Measurements from ENCODE around the gene CRB2. TPM values are rescaled to one million over a fixed set of nuclear protein-coding genes. Genes with fewer than 3 reads are reported as not detected.

CRB2 gene
- total and polyA plus RNA-seq, 2 donors (not counting 3 experiments of a cell fraction or from before 2014, with no cell fraction given) = not detected

GRCh38 chr9:123378025-123378424 is 22.0 kb downstream of the CRB2 start:
- Histone ChIP-seq H3K36me3 (ENCODE audit: control insufficient read depth in 2 of 2, extremely low read depth in 1 of 2, insufficient read depth in 2 of 2, low read length in 2 of 2) (no peaks in the 10 kb centered on the region), H2AFZ (ENCODE audit: low read depth, low read length) (no peak overlapping the region), H3K27me3 (ENCODE audit: control insufficient read depth in 2 of 2, insufficient read depth in 2 of 2, low read length in 2 of 2) (peaks cover 15 to 19% of the 10 kb centered on the region in 2 experiments), H3K9me3 (replicated peaks; ENCODE audit: control insufficient read depth, insufficient read depth, low read length) (no peaks in the 10 kb centered on the region), H4K20me1 (replicated peaks; ENCODE audit: control insufficient read depth, extremely low read depth, insufficient read depth, low read length) (no peaks in the 10 kb centered on the region), H3K27ac (ENCODE audit: insufficient read depth, low read depth, low read length) (no peak overlapping the region), H3K9ac (replicated peaks; ENCODE audit: extremely low read depth, insufficient read depth, low read length) (no peak overlapping the region), H3K79me2 (ENCODE audit: control insufficient read depth, insufficient read depth, low read length) (no peaks in the 10 kb centered on the region), H3K4me2 (ENCODE audit: insufficient read depth, low read length) (no peak overlapping the region), H3K4me1 (ENCODE audit: control insufficient read depth, extremely low read depth, insufficient read depth, low read length) (no peaks in the 10 kb centered on the region), H3K4me3 (replicated peaks in 1 of 3; ENCODE audit: insufficient read depth in 1 of 3, low read depth in 1 of 3, low read length in 3 of 3) (no peak overlapping the region), H3K9me1 (replicated peaks; ENCODE audit: control insufficient read depth, extremely low read depth, insufficient read depth, low read length) (no peaks in the 10 kb centered on the region)
- no peak for FAIRE-seq
- dilution Hi-C loops (cut with MboI; ENCODE audit: extremely low pct_ligation_motif_present, low sequenced_read_pairs) (no loop called here), intact Hi-C loops (cut with micrococcal nuclease) (no loop called here)
- BruUV-seq (replicated peaks) = no TSS peak
- CTCF ChIA-PET = interaction anchor here (1.2 kb wide), 1 partner anchor 24 kb away, joined by 4 read pairs; no protein-coding TSS in a partner anchor
- no peak for DNase-seq (ENCODE audit: low read depth, low spot score)
- POLR2A ChIA-PET = no interaction called here
- no peak for TF ChIP-seq POLR2AphosphoS5 (IDR thresholded peaks at IDR 0.05; ENCODE audit: insufficient read depth, low read depth, low read length)
- no peak for TF ChIP-seq FOS (IDR thresholded peaks at IDR 0.05; ENCODE audit: borderline replicate concordance, insufficient read depth, low read length)
- no peak for TF ChIP-seq CTCF (IDR thresholded peaks at IDR 0.05; ENCODE audit: extremely low read depth in 1 of 2, insufficient read depth in 1 of 2, low read depth in 1 of 2, low read length in 2 of 2)
- no peak for TF ChIP-seq POLR2A (IDR thresholded peaks at IDR 0.05; ENCODE audit: low read depth, low read length)
- no peak for TF ChIP-seq EZH2 (IDR thresholded peaks at IDR 0.05; ENCODE audit: borderline replicate concordance, low read depth, low read length, severe bottlenecking)
- no peak for TF ChIP-seq JUN (IDR thresholded peaks at IDR 0.05; ENCODE audit: borderline replicate concordance, insufficient read depth, insufficient read length, low read depth)
- no peak for TF ChIP-seq GATA2 (IDR thresholded peaks at IDR 0.05; ENCODE audit: insufficient read depth, insufficient read length, low read depth, low read length)
- no peak for TF ChIP-seq MAX (IDR thresholded peaks at IDR 0.05; ENCODE audit: insufficient read depth, insufficient read length)
- no peak for TF ChIP-seq MYC (IDR thresholded peaks at IDR 0.05; ENCODE audit: low read depth, low read length)
